SJCRH30 (cell line): ENCODE data around the gene CYP4F3. TPM values are rescaled to one million over a fixed set of nuclear protein-coding genes. Genes with fewer than 3 reads are reported as not detected.

Experiments used
- DNase-seq, 2 experiments: peaks; one replicate each; pipeline ENCODE4 v3.0.0-alpha.2; 2015 to 2020
- H3K27ac ChIP-seq: fragments of 250-450 bp; sonication (Bioruptor Pico); 2 replicates; pipeline ENCODE4 v1.5.1; 2020; ENCODE audit warnings: mild to moderate bottlenecking, moderate library complexity
- H3K27me3 ChIP-seq: fragments of 250-450 bp; sonication (Bioruptor Pico); 2 replicates; pipeline ENCODE4 v1.5.1; 2020; ENCODE audit warnings: mild to moderate bottlenecking, moderate library complexity
- H3K36me3 ChIP-seq: fragments of 250-450 bp; sonication (Bioruptor Pico); 2 replicates; pipeline ENCODE4 v1.5.1; 2020; ENCODE audit warnings: mild to moderate bottlenecking, moderate library complexity
- H3K4me1 ChIP-seq: fragments of 250-450 bp; sonication (Bioruptor Pico); 2 replicates; pipeline ENCODE4 v1.5.1; 2020; ENCODE audit warnings: mild to moderate bottlenecking, moderate library complexity
- H3K4me3 ChIP-seq: fragments of 250-450 bp; sonication (Bioruptor Pico); 2 replicates; pipeline ENCODE4 v1.5.1; 2020; ENCODE audit warnings: mild to moderate bottlenecking, moderate library complexity
- H3K9me3 ChIP-seq: fragments of 250-450 bp; sonication (Bioruptor Pico); replicated peaks from 2 replicates; pipeline ENCODE4 v1.5.1; 2020; ENCODE audit warnings: mild to moderate bottlenecking, moderate library complexity
- total RNA-seq: library from RNA; depleted of rRNA; stranded (reverse); fragments of >200 nt; shearing (Covaris generic); gene quantifications from 2 replicates; pipeline ENCODE4 v1.2.3, GENCODE V29; 2014

Gene CYP4F3
- total RNA-seq, 1 experiment from 2014 or later = not detected

DNA sequence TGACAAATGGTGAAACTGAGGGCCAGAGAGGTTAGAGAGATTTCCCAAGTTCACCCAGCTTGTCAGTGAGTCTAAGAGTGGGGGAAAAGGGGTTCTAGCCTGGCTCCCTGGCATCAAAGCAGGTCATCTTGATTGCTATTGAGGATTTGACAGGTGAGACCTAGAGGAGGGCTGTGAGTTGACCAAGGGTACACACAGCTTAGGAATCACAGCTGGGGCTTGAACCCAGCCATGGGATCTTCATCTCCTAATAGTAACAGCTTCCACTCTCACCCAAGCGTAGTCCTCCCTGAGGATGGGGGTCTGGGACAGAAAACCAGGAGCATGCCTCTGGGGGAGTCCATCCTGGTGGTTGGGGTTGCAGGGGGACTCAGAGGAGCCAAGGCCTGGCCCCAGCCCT is 18.9 kb upstream of the CYP4F3 start:
- no peak overlapping the region for H3K27ac ChIP-seq
- H3K4me1 ChIP-seq = no peaks in the 10 kb centered on the region
- no peaks in the 10 kb centered on the region for H3K27me3 ChIP-seq
- H3K4me3 ChIP-seq = no peak overlapping the region
- H3K9me3 ChIP-seq = no peaks in the 10 kb centered on the region
- DNase-seq = no peak
- H3K36me3 ChIP-seq = no peaks in the 10 kb centered on the region

DNA sequence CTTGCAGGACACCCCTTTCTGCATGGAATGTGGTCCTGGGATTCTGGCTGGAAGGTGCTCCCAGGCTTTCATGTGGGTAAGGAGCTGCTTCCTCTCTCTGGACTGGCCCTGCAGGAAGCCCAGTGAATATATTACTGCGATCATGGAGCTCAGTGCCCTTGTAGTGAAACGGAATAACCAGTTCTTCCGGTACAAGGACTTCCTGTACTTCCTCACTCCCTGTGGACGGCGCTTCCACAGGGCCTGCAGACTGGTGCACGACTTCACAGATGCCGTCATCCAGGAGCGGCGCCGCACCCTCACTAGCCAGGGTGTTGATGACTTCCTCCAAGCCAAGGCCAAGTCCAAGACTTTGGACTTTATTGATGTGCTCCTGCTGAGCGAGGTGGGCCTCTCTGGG is 17.7 kb upstream of the CYP4F3 start:
- H3K27me3 ChIP-seq = no peaks in the 10 kb centered on the region
- DNase-seq = no peak
- H3K4me3 ChIP-seq = no peak overlapping the region
- no peak overlapping the region for H3K27ac ChIP-seq
- no peaks in the 10 kb centered on the region for H3K4me1 ChIP-seq
- no peaks in the 10 kb centered on the region for H3K9me3 ChIP-seq
- no peaks in the 10 kb centered on the region for H3K36me3 ChIP-seq

DNA sequence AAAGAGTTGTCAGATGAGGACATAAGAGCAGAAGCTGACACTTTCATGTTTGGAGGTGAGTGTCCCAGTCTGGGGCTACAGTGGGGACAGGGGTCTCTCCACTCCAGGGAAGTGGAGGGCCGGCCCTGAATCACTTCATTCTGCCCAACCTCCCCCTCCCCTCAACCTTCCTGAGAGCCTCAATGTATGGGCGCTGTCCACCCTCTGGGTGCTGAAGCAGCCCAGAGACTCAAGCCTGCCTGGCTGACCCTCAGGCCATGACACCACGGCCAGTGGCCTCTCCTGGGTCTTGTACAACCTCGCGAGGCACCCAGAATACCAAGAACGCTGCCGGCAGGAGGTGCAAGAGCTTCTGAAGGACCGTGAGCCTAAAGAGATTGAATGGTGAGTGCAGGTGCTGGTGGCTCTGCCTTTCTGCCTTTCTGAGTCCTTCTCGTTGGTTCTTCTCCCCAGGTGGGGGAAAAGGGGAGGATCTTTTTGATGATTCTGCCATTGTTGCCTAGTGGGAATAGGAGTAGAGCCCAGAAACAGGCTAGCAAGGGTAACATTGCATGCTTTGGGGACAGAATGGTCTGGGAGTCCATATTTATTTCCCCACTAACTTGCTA is 16.9 kb upstream of the CYP4F3 start:
- H3K4me1 ChIP-seq = no peaks in the 10 kb centered on the region
- H3K4me3 ChIP-seq = no peak overlapping the region
- H3K36me3 ChIP-seq = no peaks in the 10 kb centered on the region
- peak; percentile 34 to 61 for DNase-seq
- H3K27me3 ChIP-seq = no peaks in the 10 kb centered on the region
- H3K9me3 ChIP-seq = no peaks in the 10 kb centered on the region
- H3K27ac ChIP-seq = no peak overlapping the region

DNA sequence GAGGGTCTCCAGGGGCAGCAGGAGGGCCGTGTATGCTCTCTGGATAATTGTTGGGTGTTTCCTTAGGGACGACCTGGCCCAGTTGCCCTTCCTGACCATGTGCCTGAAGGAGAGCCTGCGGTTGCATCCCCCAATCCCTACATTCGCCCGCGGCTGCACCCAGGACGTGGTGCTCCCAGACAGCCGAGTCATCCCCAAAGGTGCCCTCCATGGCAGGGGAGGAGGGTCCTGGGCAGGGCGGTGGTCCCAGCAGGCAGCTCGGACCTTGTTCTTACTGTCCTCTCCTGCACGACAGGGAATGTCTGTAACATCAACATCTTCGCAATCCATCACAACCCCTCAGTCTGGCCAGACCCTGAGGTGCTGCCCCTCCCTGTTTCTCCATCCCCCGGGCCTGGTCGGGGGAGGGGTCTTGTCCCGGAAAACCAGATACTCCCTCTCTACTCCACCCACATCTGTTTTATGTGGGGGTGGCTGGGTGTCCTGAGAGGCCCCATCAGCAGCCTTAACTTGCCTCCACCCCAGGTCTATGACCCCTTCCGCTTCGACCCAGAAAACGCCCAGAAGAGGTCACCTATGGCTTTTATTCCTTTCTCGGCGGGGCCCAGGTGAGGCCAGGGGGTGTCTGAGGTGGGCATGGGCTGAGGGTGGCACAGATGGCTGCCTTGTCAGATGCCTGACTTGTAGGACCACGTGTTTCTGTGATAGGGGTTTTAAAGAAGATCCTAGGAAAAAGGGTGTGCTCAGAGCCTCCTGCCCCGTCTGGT is 12.3 kb upstream of the CYP4F3 start:
- no peak for DNase-seq
- Histone ChIP-seq H3K27ac (no peak overlapping the region), H3K4me1 (no peaks in the 10 kb centered on the region), H3K36me3 (no peaks in the 10 kb centered on the region), H3K9me3 (no peaks in the 10 kb centered on the region), H3K4me3 (no peak overlapping the region), H3K27me3 (no peaks in the 10 kb centered on the region)

DNA sequence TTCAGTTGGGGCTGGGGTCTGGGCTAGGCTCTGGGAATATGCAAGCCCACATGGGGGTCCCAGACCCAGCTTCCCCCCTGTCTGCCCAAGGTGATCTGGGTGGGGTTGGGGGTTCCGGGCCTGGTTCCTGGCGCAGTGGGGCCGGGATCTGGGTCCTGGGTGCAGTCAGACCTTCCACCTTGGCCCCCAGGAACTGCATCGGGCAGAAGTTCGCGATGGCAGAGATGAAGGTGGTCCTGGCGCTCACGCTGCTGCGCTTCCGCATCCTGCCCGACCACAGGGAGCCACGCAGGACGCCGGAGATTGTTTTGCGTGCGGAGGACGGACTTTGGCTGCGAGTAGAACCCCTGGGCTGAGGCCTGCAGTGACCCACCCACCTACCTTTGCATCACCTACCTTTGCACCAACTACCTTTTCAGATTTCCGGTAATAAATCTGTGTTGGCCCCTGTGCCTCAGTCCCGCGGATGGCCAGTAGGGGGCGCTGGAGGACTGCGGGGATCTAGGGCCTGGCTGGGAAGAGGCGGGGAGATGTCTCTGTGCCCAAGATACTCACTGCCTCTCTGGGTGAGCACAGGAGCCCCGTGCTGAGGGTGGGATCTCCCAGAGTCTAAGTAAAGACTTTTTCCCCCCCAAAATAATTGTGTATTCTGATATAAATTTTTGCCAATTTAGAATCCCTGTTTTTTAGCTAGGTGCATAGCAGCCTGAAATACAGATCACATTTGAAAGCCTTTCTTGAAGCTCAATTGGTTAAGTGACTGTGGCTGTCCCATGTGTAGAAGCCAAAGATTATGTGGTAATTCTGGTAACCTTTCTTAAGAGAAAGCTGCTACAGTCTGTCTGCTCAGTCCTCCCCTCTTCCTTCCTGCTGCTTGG is 11.5 kb upstream of the CYP4F3 start:
- peak; percentile 68 to 81 for DNase-seq
- H3K27ac ChIP-seq = no peak overlapping the region
- no peak overlapping the region for H3K4me3 ChIP-seq
- no peaks in the 10 kb centered on the region for H3K4me1 ChIP-seq
- H3K9me3 ChIP-seq = no peaks in the 10 kb centered on the region
- H3K27me3 ChIP-seq = no peaks in the 10 kb centered on the region
- no peaks in the 10 kb centered on the region for H3K36me3 ChIP-seq

DNA sequence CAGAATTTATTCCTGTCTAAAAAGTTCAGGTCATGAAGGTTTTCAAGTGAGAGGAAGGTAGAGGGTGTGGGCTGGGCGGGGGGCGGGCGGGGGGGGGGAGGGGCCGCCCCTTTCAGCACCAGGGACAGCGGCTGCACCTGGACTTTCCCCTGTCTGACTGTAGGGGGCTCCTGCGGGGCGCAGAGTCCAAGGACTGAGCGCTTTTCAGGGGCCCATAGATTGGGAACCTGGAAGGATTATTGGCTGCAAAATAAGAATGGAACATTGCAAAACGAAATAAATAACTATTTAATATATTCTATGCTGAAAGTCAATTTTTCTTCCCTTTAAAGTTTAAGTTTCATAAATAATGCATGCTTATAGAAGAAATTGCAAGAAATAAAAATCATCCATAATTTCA is 8.9 kb upstream of the CYP4F3 start:
- no peak overlapping the region for H3K27ac ChIP-seq
- H3K27me3 ChIP-seq = no peaks in the 10 kb centered on the region
- H3K4me3 ChIP-seq = no peak overlapping the region
- no peaks in the 10 kb centered on the region for H3K4me1 ChIP-seq
- H3K9me3 ChIP-seq = no peaks in the 10 kb centered on the region
- peak; percentile 45 to 52 for DNase-seq
- no peaks in the 10 kb centered on the region for H3K36me3 ChIP-seq

DNA sequence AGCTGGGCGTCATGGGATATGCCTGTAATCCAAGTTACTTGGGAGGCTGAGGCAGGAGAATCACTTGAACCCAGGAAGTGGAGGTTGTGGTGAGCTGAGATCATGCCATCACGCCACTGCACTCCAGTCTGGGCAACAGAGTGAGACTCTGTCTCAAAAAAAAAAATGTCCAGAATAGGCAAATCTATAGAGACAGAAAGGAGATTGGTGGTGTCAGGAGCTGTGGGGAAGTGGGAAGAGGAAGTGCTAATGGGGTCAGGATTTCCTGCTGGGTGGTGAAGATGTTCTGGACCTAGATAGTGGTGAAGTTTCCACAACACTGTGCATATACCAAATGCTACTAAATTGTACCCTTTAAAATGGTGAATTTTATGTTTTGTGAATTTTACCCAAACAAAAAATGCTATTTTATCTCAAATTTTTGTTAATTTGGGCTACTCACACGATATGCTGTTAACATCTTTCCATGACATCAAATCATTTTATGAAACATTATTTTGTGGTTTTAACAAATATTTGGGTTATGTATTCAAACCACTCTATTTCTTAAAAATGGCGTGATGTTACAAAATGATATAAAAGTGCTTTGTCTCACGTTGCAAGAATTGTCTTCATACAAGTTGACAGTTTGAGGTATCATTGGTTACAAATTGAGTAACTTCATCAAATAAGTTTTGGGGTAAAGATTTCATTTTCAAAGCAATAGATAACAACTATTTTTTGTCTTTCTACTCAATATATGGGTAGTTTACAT is 7.4 kb upstream of the CYP4F3 start:
- Histone ChIP-seq H3K27ac (no peak overlapping the region), H3K36me3 (no peaks in the 10 kb centered on the region), H3K9me3 (no peaks in the 10 kb centered on the region), H3K27me3 (0 out of 2 replicates have a peak, but pooled peaks cover 7% of the 10 kb centered on the region), H3K4me3 (no peak overlapping the region), H3K4me1 (no peaks in the 10 kb centered on the region)
- no peak for DNase-seq

DNA sequence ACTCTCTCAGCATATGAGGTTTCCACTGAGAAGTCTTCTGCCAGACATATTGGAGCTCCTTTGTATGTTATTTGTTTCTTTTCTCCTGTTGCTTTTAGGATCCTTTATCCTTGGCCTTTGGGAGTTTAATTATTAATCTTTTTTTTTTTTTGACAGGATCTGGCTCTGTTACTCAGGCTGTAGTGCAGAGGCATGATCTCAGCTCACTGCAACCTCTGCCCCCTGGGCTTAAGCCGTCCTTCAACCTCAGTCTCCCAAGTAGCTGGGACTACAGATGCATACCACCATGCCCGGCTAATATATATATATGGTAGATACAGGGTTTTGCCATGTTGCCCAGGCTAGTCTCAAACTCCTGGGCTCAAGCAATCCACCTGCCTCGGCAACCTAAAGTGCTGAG is 6.6 kb upstream of the CYP4F3 start:
- no peak for DNase-seq
- no peaks in the 10 kb centered on the region for H3K4me1 ChIP-seq
- no peaks in the 10 kb centered on the region for H3K9me3 ChIP-seq
- H3K27me3 ChIP-seq = 0 out of 2 replicates have a peak, but pooled peaks cover 7% of the 10 kb centered on the region
- no peaks in the 10 kb centered on the region for H3K36me3 ChIP-seq
- H3K27ac ChIP-seq = no peak overlapping the region
- no peak overlapping the region for H3K4me3 ChIP-seq

DNA sequence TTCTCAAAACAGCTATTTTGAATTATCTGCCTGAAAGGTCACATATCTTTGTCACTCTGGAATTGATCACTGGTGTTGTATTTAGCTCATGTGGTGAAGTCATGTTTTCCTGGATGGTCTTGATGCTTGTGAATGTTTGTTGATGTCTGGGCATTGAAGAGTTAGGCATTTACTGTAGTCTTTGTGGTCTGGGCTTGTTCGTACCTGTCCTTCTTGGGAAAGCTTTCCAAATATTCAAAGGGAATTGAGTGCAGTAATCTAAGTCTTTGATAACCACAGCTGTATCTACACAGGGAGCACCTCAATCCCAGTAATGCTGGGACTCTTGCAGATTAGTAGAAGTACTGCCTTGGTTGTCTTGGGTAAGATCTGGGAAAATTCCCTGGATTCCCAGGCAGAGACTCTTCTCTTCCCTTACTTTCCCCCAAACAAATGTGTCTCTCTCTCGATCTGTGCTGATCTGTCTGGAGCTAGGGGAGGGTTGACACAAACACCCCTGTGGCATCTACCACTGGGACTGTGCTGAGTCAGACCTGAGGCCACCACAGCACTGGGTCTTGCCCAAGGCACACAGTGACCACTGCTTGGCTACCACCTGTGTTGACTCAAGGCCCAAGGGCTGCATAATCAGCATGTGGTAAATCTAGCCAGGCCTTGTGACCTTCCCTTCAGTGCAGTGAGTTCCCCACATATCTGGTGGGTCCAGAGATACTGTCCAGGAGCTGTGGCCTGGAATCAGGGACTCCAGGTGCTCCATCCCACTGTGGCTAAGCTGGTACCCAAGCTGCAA is 5.5 kb upstream of the CYP4F3 start:
- Histone ChIP-seq H3K4me3 (no peak overlapping the region), H3K27me3 (0 out of 2 replicates have a peak, but pooled peaks cover 7% of the 10 kb centered on the region), H3K4me1 (no peaks in the 10 kb centered on the region), H3K36me3 (no peaks in the 10 kb centered on the region), H3K27ac (no peak overlapping the region), H3K9me3 (no peaks in the 10 kb centered on the region)
- no peak for DNase-seq

DNA sequence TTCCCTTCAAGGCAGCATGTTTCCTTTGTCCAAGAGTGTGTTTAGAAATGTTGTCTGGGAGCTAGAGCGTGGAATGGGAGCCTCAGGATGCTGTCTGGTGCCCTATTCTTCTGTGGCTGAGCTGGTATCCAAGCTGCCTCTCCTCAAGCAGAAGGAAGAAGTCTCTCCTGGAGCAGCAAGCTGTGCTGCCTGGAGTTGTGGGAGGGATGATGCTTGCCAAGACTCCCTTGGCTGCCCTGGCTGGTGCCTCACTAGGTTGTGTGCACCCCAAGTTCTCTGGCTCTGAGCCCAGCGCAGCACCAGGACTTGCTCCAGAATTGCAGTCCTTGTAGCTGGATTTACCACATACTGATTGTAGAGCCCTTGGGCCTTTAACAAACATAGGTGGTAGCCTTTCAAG is 4.7 kb upstream of the CYP4F3 start:
- H3K27ac ChIP-seq = no peak overlapping the region
- no peak for DNase-seq
- no peaks in the 10 kb centered on the region for H3K4me1 ChIP-seq
- H3K27me3 ChIP-seq = 0 out of 2 replicates have a peak, but pooled peaks cover 7% of the 10 kb centered on the region
- no peaks in the 10 kb centered on the region for H3K9me3 ChIP-seq
- H3K36me3 ChIP-seq = no peaks in the 10 kb centered on the region
- H3K4me3 ChIP-seq = no peak overlapping the region

DNA sequence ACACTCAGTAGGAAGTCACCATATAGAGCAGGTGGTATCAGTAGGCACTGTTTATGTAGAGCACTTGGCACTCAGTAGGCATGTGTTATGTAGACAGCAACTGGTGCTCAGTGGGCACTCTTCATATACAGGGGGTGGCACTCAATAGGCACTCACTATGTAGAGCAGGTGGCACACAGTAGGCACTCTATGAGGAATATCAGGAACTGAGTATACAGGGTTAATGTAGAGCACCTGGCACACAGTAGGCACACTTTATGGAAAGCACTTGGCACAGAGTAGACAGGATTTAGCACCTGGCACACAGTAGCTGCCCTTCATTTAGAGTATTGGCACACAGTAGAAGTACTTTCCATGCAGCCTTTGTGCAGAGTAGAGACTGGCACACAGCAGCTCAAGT is 1.1 kb upstream of the CYP4F3 start:
- H3K27ac ChIP-seq = no peak overlapping the region
- H3K4me1 ChIP-seq = no peaks in the 10 kb centered on the region
- H3K36me3 ChIP-seq = no peaks in the 10 kb centered on the region
- DNase-seq = no peak
- H3K9me3 ChIP-seq = no peaks in the 10 kb centered on the region
- 0 out of 2 replicates have a peak, but pooled peaks cover 7% of the 10 kb centered on the region for H3K27me3 ChIP-seq
- H3K4me3 ChIP-seq = no peak overlapping the region

DNA sequence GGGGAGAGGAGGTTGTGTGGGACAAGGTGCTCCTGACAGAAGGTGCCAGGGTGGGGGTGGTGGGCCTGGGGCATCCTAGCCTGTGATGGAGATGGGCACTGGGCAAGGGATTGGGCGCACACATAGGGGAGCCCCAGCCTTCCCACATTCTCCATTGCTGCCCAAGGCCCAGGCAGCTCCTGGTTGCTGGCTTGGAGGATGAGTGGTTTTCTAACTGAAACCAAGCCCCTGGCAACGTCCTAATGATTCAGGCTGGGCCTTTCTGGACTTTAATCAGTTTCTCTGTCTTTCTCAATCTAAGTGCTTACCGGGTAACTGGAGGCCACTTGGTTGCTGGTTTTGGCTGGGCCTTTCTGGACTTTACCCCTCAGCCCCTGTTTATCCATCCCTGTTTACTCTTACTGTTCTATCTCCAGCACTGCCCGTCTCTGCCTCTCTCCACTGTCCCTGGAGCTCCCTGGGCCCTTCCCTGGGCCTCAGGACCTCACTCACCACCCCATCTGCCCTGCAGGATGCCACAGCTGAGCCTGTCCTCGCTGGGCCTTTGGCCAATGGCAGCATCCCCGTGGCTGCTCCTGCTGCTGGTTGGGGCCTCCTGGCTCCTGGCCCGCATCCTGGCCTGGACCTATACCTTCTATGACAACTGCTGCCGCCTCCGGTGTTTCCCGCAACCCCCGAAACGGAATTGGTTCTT is 354 bp downstream of the CYP4F3 start:
- Histone ChIP-seq H3K36me3 (no peaks in the 10 kb centered on the region), H3K4me1 (no peaks in the 10 kb centered on the region), H3K4me3 (no peak overlapping the region), H3K9me3 (no peaks in the 10 kb centered on the region), H3K27ac (no peak overlapping the region), H3K27me3 (0 out of 2 replicates have a peak, but pooled peaks cover 7% of the 10 kb centered on the region)
- DNase-seq = no peak

DNA sequence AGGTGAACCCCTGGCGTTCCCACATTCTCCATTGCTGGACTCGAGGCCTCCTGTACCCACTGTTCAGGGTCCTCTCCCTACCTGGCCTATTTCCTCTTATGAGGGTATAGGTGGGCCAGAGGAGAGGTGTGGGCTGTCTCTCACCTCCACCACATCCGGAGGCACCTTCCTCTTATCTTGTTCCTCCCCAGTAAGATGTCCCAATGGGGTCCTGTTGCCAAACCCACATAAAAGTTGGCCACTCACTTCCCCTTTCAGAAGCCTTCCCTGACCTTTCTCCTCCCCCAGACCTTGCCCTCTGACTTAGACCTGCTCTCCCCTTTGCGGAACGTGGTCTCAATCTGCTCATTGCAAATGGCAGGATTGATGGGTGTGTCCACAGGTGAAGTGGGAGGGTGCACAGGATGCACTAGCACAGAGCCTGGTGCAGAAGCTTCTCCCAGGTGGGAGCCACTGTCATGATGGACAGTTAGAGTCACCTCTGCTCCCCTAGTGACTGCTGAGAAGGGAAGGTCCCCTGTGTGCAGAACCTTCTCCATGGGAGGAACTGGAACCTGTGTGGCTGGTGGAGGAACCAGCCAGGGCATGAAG is 1.3 kb downstream of the CYP4F3 start:
- Histone ChIP-seq H3K36me3 (no peaks in the 10 kb centered on the region), H3K4me3 (no peak overlapping the region), H3K9me3 (no peaks in the 10 kb centered on the region), H3K27me3 (0 out of 2 replicates have a peak, but pooled peaks cover 7% of the 10 kb centered on the region), H3K4me1 (no peaks in the 10 kb centered on the region), H3K27ac (no peak overlapping the region)
- no peak for DNase-seq
